ENCODE results near the gene UCK2. TPM values are rescaled to one million over a fixed set of nuclear protein-coding genes. Genes with fewer than 3 reads are reported as not detected.

Gene UCK2
- total and polyA plus RNA-seq, 7 donors = 8.3 to 33.0 (median 29.3) TPM

- H3K27ac ChIP-seq = no peak overlapping the region
- H3K4me1 ChIP-seq = no peaks in the 10 kb centered on the region
- H3K27me3 ChIP-seq = no peaks in the 10 kb centered on the region
- TF ChIP-seq EP300 (IDR thresholded peaks at IDR 0.05) (no peak), POLR2AphosphoS5 (IDR thresholded peaks at IDR 0.05) (no peak), POLR2A (IDR thresholded peaks at IDR 0.05) (no peak)
- TF ChIP-seq, protein P1, sequence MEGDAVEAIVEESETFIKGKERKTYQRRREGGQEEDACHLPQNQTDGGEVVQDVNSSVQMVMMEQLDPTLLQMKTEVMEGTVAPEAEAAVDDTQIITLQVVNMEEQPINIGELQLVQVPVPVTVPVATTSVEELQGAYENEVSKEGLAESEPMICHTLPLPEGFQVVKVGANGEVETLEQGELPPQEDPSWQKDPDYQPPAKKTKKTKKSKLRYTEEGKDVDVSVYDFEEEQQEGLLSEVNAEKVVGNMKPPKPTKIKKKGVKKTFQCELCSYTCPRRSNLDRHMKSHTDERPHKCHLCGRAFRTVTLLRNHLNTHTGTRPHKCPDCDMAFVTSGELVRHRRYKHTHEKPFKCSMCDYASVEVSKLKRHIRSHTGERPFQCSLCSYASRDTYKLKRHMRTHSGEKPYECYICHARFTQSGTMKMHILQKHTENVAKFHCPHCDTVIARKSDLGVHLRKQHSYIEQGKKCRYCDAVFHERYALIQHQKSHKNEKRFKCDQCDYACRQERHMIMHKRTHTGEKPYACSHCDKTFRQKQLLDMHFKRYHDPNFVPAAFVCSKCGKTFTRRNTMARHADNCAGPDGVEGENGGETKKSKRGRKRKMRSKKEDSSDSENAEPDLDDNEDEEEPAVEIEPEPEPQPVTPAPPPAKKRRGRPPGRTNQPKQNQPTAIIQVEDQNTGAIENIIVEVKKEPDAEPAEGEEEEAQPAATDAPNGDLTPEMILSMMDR (IDR thresholded peaks at IDR 0.05) = no peak
- DNase-seq = no peak
- intact Hi-C loops (cut with DNase I) = no loop called here
- 83 to 84% methylated on average over 2 of the region's 2 CpGs for WGBS, 2 donors
- no peaks in the 10 kb centered on the region for H3K36me3 ChIP-seq
- peaks cover 0 to 2% (median 0%) of the 10 kb centered on the region in 4 donors for H3K9me3 ChIP-seq
- no peak overlapping the region for H3K4me3 ChIP-seq
These were observed 132.7 kb downstream of the UCK2 start for GRCh38 chr1:165960136-165960535.

GRCh38 chr1:165960881-165961280 is 133.5 kb downstream of the UCK2 start:
- Histone ChIP-seq H3K36me3 (no peaks in the 10 kb centered on the region), H3K4me1 (no peaks in the 10 kb centered on the region), H3K9me3 (peaks cover 0 to 2% (median 0%) of the 10 kb centered on the region in 4 donors), H3K27ac (no peak overlapping the region), H3K27me3 (no peaks in the 10 kb centered on the region), H3K4me3 (no peak overlapping the region)
- intact Hi-C loops (cut with DNase I) = no loop called here
- no peak for DNase-seq
- TF ChIP-seq, protein P1 (IDR thresholded peaks at IDR 0.05) = no peak
- TF ChIP-seq EP300 (IDR thresholded peaks at IDR 0.05) = no peak
- 50 to 76% methylated on average over 2 of the region's 2 CpGs for WGBS, 2 donors

Other genes starting within 250 kb of the UCK2 start
- 100 to 1,000 TPM; 162 to 269 (median 201) TPM for gene MGST3, start 196.4 kb upstream of the UCK2 start, total RNA-seq
- 100 to 1,000 TPM; 131 to 359 (median 191) TPM for gene MGST3, start 196.4 kb upstream of the UCK2 start, polyA plus RNA-seq
- 10 to 100 TPM; 59.4 to 98.5 (median 86.9) TPM for gene ALDH9A1, start 129.1 kb upstream of the UCK2 start, total RNA-seq
- gene ALDH9A1, start 129.1 kb upstream of the UCK2 start, polyA plus RNA-seq = 10 to 100 TPM; 39.5 to 53.5 (median 42.8) TPM
- gene TMCO1, start 58.7 kb upstream of the UCK2 start, total RNA-seq = 10 to 100 TPM; 36.7 to 71.3 (median 43.3) TPM
- 100 to 1,000 TPM in 1 of 3 donors, 10 to 100 TPM in 2; 41.8 to 116 (median 51.1) TPM for gene TMCO1, start 58.7 kb upstream of the UCK2 start, polyA plus RNA-seq

Measured in sigmoid colon (tissue), 7 donors.